HCT116 (cell line): ENCODE data around the gene GRIA4.

Experiments used
- CBX3 ChIP-seq: IDR thresholded peaks from 2 replicates; pipeline ENCODE4 v1.6.1; 2012; ENCODE audit warnings: low read depth
- EZH2 ChIP-seq: fragments of 200-600 bp; sonication (generic); IDR thresholded peaks from 2 replicates; pipeline ENCODE4 v1.6.1; 2017; ENCODE audit warnings: antibody characterized with exemption, mixed run types
- EZH2phosphoT487 ChIP-seq: fragments of 200-600 bp; IDR thresholded peaks from 2 replicates; pipeline ENCODE4 v1.6.1; 2018; ENCODE audit warnings: antibody characterized with exemption, borderline replicate concordance
- FOSL1 ChIP-seq: IDR thresholded peaks from 2 replicates; pipeline ENCODE4 v1.6.1; 2012; ENCODE audit warnings: low read depth
- POLR2A ChIP-seq: IDR thresholded peaks from 2 replicates; pipeline ENCODE4 v1.7.0; 2011; ENCODE audit warnings: borderline replicate concordance; ENCODE audit not compliant: insufficient read depth, insufficient read length; ENCODE audit errors: extremely low read depth
- RAD21 ChIP-seq: IDR thresholded peaks from 2 replicates; pipeline ENCODE4 v1.6.1; 2012; ENCODE audit warnings: low read depth, mild to moderate bottlenecking
- SIN3A ChIP-seq: IDR thresholded peaks from 2 replicates; pipeline ENCODE4 v1.6.1; 2012; ENCODE audit warnings: low read depth
- SP1 ChIP-seq: IDR thresholded peaks from 2 replicates; pipeline ENCODE4 v1.6.1; 2012; ENCODE audit warnings: low read depth
- SRF ChIP-seq: IDR thresholded peaks from 2 replicates; pipeline ENCODE4 v1.6.1; 2012; ENCODE audit warnings: low read depth
- TF ChIP-seq, protein P1 (sequence below), 3 experiments: fragments of 200-600 bp in 1 of 3; sonication (generic) in 1 of 3; IDR thresholded peaks in 2 of 3; conservative IDR thresholded peaks in 1 of 3; 2 replicates each; pipeline ENCODE4 v1.5.1; 2012 to 2017; ENCODE audit warnings: low read depth in 2 of 3, low read length in 2 of 3, antibody characterized with exemption in 1 of 3, borderline replicate concordance in 1 of 3, control low read depth in 1 of 3, mild to moderate bottlenecking in 1 of 3, mixed read lengths in 1 of 3, mixed run types in 1 of 3, moderate library complexity in 1 of 3; ENCODE audit not compliant: insufficient read depth in 1 of 3

- TF ChIP-seq, protein P1, sequence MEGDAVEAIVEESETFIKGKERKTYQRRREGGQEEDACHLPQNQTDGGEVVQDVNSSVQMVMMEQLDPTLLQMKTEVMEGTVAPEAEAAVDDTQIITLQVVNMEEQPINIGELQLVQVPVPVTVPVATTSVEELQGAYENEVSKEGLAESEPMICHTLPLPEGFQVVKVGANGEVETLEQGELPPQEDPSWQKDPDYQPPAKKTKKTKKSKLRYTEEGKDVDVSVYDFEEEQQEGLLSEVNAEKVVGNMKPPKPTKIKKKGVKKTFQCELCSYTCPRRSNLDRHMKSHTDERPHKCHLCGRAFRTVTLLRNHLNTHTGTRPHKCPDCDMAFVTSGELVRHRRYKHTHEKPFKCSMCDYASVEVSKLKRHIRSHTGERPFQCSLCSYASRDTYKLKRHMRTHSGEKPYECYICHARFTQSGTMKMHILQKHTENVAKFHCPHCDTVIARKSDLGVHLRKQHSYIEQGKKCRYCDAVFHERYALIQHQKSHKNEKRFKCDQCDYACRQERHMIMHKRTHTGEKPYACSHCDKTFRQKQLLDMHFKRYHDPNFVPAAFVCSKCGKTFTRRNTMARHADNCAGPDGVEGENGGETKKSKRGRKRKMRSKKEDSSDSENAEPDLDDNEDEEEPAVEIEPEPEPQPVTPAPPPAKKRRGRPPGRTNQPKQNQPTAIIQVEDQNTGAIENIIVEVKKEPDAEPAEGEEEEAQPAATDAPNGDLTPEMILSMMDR (IDR thresholded peaks at IDR 0.05 in 2 of 3, conservative IDR thresholded peaks at IDR 0.05 in 1 of 3; ENCODE audit: borderline replicate concordance in 1 of 3, insufficient read depth in 1 of 3, low read depth in 2 of 3, low read length in 2 of 3) = no peak
- TF ChIP-seq POLR2A = no peak
- TF ChIP-seq SP1 = no peak
- TF ChIP-seq EZH2 = no peak
- no peak for TF ChIP-seq SRF
- TF ChIP-seq CBX3 = no peak
- no peak for TF ChIP-seq RAD21
- no peak for TF ChIP-seq FOSL1
- no peak for TF ChIP-seq SIN3A
- TF ChIP-seq EZH2phosphoT487 = no peak
These were observed 281.8 kb downstream of the GRIA4 start for GRCh38 chr11:105891685-105892084.
